ENCODE results near the gene ZSCAN31. TPM values are rescaled to one million over a fixed set of nuclear protein-coding genes. Genes with fewer than 3 reads are reported as not detected.

The ZSCAN31 gene
- total and polyA plus RNA-seq, 10 of the 15 experiments (the other 5 are each of a cell fraction or from before 2014, with no cell fraction given) = 1.6 to 5.2 (median 2.9) TPM

GRCh38 chr6:28380381-28380780, 44.4 kb upstream of the ZSCAN31 start:
- RAD21 ChIA-PET (ENCODE audit: unreplicated experiment) = interaction anchor here (1.1 kb wide), 1 partner anchor 28 kb away, joined by 3 read pairs; no protein-coding TSS in a partner anchor
- H3K27me3 ChIP-seq (replicated peaks in 1 of 2; ENCODE audit: control insufficient read depth in 2 of 2, insufficient read depth in 2 of 2, low read length in 1 of 2) = no peaks in the 10 kb centered on the region

GRCh38 chr6:28378644-28379043, 42.7 kb upstream of the ZSCAN31 start:
- in situ Hi-C loops (cut with MboI) (no loop called here), intact Hi-C loops (cut with micrococcal nuclease; ENCODE audit: unreplicated experiment) (no loop called here)
- BruUV-seq (replicated peaks) = no TSS peak
- Histone ChIP-seq H4K20me1 (ENCODE audit: control insufficient read depth, insufficient read depth) (no peaks in the 10 kb centered on the region), H3K27me3 (replicated peaks in 1 of 2; ENCODE audit: control insufficient read depth in 2 of 2, insufficient read depth in 2 of 2, low read length in 1 of 2) (no peaks in the 10 kb centered on the region), H3K4me1 (ENCODE audit: control insufficient read depth, insufficient read depth, low read length) (no peaks in the 10 kb centered on the region), H2AFZ (ENCODE audit: control insufficient read depth, low read depth, low read length) (no peak overlapping the region), H3K27ac (ENCODE audit: control insufficient read depth, insufficient read depth) (no peak overlapping the region), H3K9me3 (replicated peaks; ENCODE audit: control insufficient read depth, insufficient read depth, low read length) (peaks cover 1% of the 10 kb centered on the region), H3K79me2 (ENCODE audit: control insufficient read depth, insufficient read depth, low read length) (no peaks in the 10 kb centered on the region), H3K36me3 (ENCODE audit: control insufficient read depth in 2 of 2, insufficient read depth in 2 of 2, low read length in 1 of 2) (peaks cover 0 to 12% of the 10 kb centered on the region in 2 experiments; a peak in 3 of 4 replicates), H3K4me2 (ENCODE audit: control insufficient read depth, insufficient read depth) (no peak overlapping the region), H3K4me3 (no peak overlapping the region), H3K9ac (ENCODE audit: control insufficient read depth, insufficient read depth, low read length) (no peak overlapping the region)
- ChIA-PET CTCF (interaction anchor here (1.0 to 2.6 kb wide), 2 partner anchors 23 to 24 kb away, joined by 3 to 7 read pairs; no protein-coding TSS in a partner anchor), SMC1A (ENCODE audit: uncharacterized antibody, unreplicated experiment) (no interaction called here), RAD21 (ENCODE audit: unreplicated experiment) (no interaction called here), POLR2A (no interaction called here)
- DNase-seq (ENCODE audit: low read depth, low spot score) (no peak), FAIRE-seq (no peak), ATAC-seq (no peak)
- TF ChIP-seq SUZ12 (IDR thresholded peaks at IDR 0.05; ENCODE audit: unreplicated experiment) (no peak), WRNIP1 (IDR thresholded peaks at IDR 0.05; ENCODE audit: borderline replicate concordance, low read depth, low read length) (no peak), ZNF207 (IDR thresholded peaks at IDR 0.05; ENCODE audit: borderline replicate concordance) (no peak), PKNOX1 (IDR thresholded peaks at IDR 0.05) (no peak), NFYA (IDR thresholded peaks at IDR 0.05; ENCODE audit: borderline replicate concordance, low read depth, low read length) (no peak), CEBPZ (IDR thresholded peaks at IDR 0.05; ENCODE audit: low read depth, low read length) (no peak), POLR2AphosphoS2 (IDR thresholded peaks at IDR 0.05; ENCODE audit: low read depth, low read length) (no peak), STAT1 (conservative IDR thresholded peaks at IDR 0.05) (no peak)
- TF ChIP-seq, protein P1, sequence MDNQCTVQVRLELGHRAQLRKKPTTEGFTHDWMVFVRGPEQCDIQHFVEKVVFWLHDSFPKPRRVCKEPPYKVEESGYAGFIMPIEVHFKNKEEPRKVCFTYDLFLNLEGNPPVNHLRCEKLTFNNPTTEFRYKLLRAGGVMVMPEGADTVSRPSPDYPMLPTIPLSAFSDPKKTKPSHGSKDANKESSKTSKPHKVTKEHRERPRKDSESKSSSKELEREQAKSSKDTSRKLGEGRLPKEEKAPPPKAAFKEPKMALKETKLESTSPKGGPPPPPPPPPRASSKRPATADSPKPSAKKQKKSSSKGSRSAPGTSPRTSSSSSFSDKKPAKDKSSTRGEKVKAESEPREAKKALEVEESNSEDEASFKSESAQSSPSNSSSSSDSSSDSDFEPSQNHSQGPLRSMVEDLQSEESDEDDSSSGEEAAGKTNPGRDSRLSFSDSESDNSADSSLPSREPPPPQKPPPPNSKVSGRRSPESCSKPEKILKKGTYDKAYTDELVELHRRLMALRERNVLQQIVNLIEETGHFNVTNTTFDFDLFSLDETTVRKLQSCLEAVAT (IDR thresholded peaks at IDR 0.05) = no peak

More at GRCh38 chr6:28380381-28380780, 44.4 kb upstream of the ZSCAN31 start:
- H3K4me1 ChIP-seq (ENCODE audit: control insufficient read depth, insufficient read depth, low read length) = no peaks in the 10 kb centered on the region
- CTCF ChIA-PET = interaction anchor here (1.3 kb wide), 1 partner anchor 9 kb away, joined by 3 read pairs; no protein-coding TSS in a partner anchor
- no peaks in the 10 kb centered on the region for H3K79me2 ChIP-seq (ENCODE audit: control insufficient read depth, insufficient read depth, low read length)
- BruUV-seq (replicated peaks) = no TSS peak
- in situ Hi-C loops (cut with MboI) = no loop called here
- H4K20me1 ChIP-seq (ENCODE audit: control insufficient read depth, insufficient read depth) = no peaks in the 10 kb centered on the region
- ATAC-seq (no peak), DNase-seq (ENCODE audit: low read depth, low spot score) (no peak), FAIRE-seq (no peak)
- no peak overlapping the region for H2AFZ ChIP-seq (ENCODE audit: control insufficient read depth, low read depth, low read length)
- SMC1A ChIA-PET (ENCODE audit: uncharacterized antibody, unreplicated experiment) = interaction anchor here (1.1 kb wide), 1 partner anchor 16 kb away, joined by 3 read pairs; no protein-coding TSS in a partner anchor
- no peak overlapping the region for H3K4me2 ChIP-seq (ENCODE audit: control insufficient read depth, insufficient read depth)
- POLR2A ChIA-PET = interaction anchor here (0.7 kb wide), 1 partner anchor 18 kb away, joined by 4 read pairs; no protein-coding TSS in a partner anchor
- WGBS (ENCODE audit: insufficient coverage, insufficient replicate concordance, low lambda C conversion rate, missing lambda C conversion rate) = 94% methylated on average over 2 of the region's 2 CpGs
- H3K4me3 ChIP-seq = no peak overlapping the region
- intact Hi-C loops (cut with micrococcal nuclease; ENCODE audit: unreplicated experiment) = no loop called here
- no peak overlapping the region for H3K9ac ChIP-seq (ENCODE audit: control insufficient read depth, insufficient read depth, low read length)
- peaks cover 0 to 16% of the 10 kb centered on the region in 2 experiments; a peak in 3 of 4 replicates for H3K36me3 ChIP-seq (ENCODE audit: control insufficient read depth in 2 of 2, insufficient read depth in 2 of 2, low read length in 1 of 2)
- peaks cover 1% of the 10 kb centered on the region for H3K9me3 ChIP-seq (replicated peaks; ENCODE audit: control insufficient read depth, insufficient read depth, low read length)
- no peak overlapping the region for H3K27ac ChIP-seq (ENCODE audit: control insufficient read depth, insufficient read depth)
- TF ChIP-seq SUZ12 (IDR thresholded peaks at IDR 0.05; ENCODE audit: unreplicated experiment) (no peak), RAD51 (IDR thresholded peaks at IDR 0.05) (no peak), EGR1 (IDR thresholded peaks at IDR 0.05; ENCODE audit: borderline replicate concordance in 1 of 2, low read depth in 2 of 2, low read length in 2 of 2) (no peak), CREM (IDR thresholded peaks at IDR 0.05; ENCODE audit: low read depth) (no peak), LARP7 (IDR thresholded peaks at IDR 0.05) (no peak), KLF5 (IDR thresholded peaks at IDR 0.05; ENCODE audit: partially characterized antibody) (no peak), MEF2A (IDR thresholded peaks at IDR 0.05; ENCODE audit: insufficient read depth, low read depth, low read length) (no peak), BMI1 (IDR thresholded peaks at IDR 0.05; ENCODE audit: borderline replicate concordance) (no peak)

Data from GM12878 (cell line).